Stimulated activated naive CD8-positive, alpha-beta T cell treated with anti-CD3 and anti-CD28 coated beads, Interleukin-15, Interleukin-2, amounts not matched to agents 100 ng/mL and 50 ng/mL, for 24 hours (primary cell): ENCODE data around the gene DNAH6.
A peak's percentile ranks its signal among the peaks of the same experiment; 100 is the strongest.
"Not testable (repeated sequence)": the region's sequence is repeated elsewhere in the genome, so short reads cannot be mapped to it uniquely, and the experiment has no call there.

Experiments
- H3K27ac Mint-ChIP-seq: one replicate; pipeline ENCODE4 v1.8.0; 2021; ENCODE audit warnings: mild to moderate bottlenecking, mixed read lengths
- H3K27me3 Mint-ChIP-seq: one replicate; pipeline ENCODE4 v1.8.0; 2021; ENCODE audit warnings: mixed read lengths
- H3K36me3 Mint-ChIP-seq: one replicate; pipeline ENCODE4 v1.8.0; 2021; ENCODE audit warnings: low read depth, mixed read lengths
- H3K4me1 Mint-ChIP-seq: one replicate; pipeline ENCODE4 v1.8.0; 2021; ENCODE audit warnings: low read depth, mixed read lengths
- H3K4me3 Mint-ChIP-seq: one replicate; pipeline ENCODE4 v1.8.0; 2021; ENCODE audit warnings: mild to moderate bottlenecking, mixed read lengths
- H3K9me3 Mint-ChIP-seq: one replicate; pipeline ENCODE4 v1.8.0; 2021; ENCODE audit warnings: mixed read lengths

Gene DNAH6

GRCh38 chr2:84516234-84516986 is at the start of gene DNAH6:
TSS of gene DNAH6 (plus strand) at chr2:84516498. CDS start at chr2:84517827, 1,329 bp downstream.
- peaks cover 5% of the 10 kb centered on the region for H3K27me3 Mint-ChIP-seq
- peaks cover 2% of the 10 kb centered on the region for H3K9me3 Mint-ChIP-seq
- H3K27ac Mint-ChIP-seq = peak within 1 kb of the TSS; percentile 70
- H3K36me3 Mint-ChIP-seq = no peaks in the 10 kb centered on the region
- peaks cover 22% of the 10 kb centered on the region for H3K4me1 Mint-ChIP-seq
- H3K4me3 Mint-ChIP-seq = peak within 1 kb of the TSS; percentile 84

GRCh38 chr2:84467389-84467788 is 48.9 kb upstream of the DNAH6 start:
- no peaks in the 10 kb centered on the region for H3K27me3 Mint-ChIP-seq
- H3K9me3 Mint-ChIP-seq = peaks cover 9% of the 10 kb centered on the region
- no peak overlapping the region for H3K4me3 Mint-ChIP-seq
- H3K36me3 Mint-ChIP-seq = peaks cover 8% of the 10 kb centered on the region
- H3K4me1 Mint-ChIP-seq = no peaks in the 10 kb centered on the region
- no peak overlapping the region for H3K27ac Mint-ChIP-seq

- H3K27me3 Mint-ChIP-seq, H3K4me3 Mint-ChIP-seq, H3K36me3 Mint-ChIP-seq, H3K9me3 Mint-ChIP-seq, H3K27ac Mint-ChIP-seq, H3K4me1 Mint-ChIP-seq: not testable (repeated sequence)
Measured at GRCh38 chr2:84472423-84472822, 43.9 kb upstream of the DNAH6 start.

GRCh38 chr2:84472856-84473565 is 43.3 kb upstream of the DNAH6 start:
- Mint-ChIP-seq H3K4me3 (no peak overlapping the region), H3K27me3 (no peaks in the 10 kb centered on the region), H3K27ac (no peak overlapping the region), H3K9me3 (peaks cover 8% of the 10 kb centered on the region), H3K4me1 (no peaks in the 10 kb centered on the region), H3K36me3 (peaks cover 5% of the 10 kb centered on the region)

GRCh38 chr2:84474176-84474575 is 42.1 kb upstream of the DNAH6 start:
- Mint-ChIP-seq H3K9me3 (peaks cover 8% of the 10 kb centered on the region), H3K27ac (no peak overlapping the region), H3K4me3 (no peak overlapping the region), H3K4me1 (no peaks in the 10 kb centered on the region), H3K27me3 (no peaks in the 10 kb centered on the region), H3K36me3 (peaks cover 5% of the 10 kb centered on the region)

GRCh38 chr2:84477886-84478285 is 38.4 kb upstream of the DNAH6 start:
- Mint-ChIP-seq H3K36me3 (peaks cover 5% of the 10 kb centered on the region), H3K4me3 (no peak overlapping the region), H3K9me3 (peaks cover 8% of the 10 kb centered on the region), H3K27me3 (no peaks in the 10 kb centered on the region), H3K4me1 (peaks cover 15% of the 10 kb centered on the region), H3K27ac (no peak overlapping the region)

GRCh38 chr2:84478867-84479266 is 37.4 kb upstream of the DNAH6 start:
- H3K9me3 Mint-ChIP-seq = peaks cover 8% of the 10 kb centered on the region
- no peak overlapping the region for H3K27ac Mint-ChIP-seq
- H3K27me3 Mint-ChIP-seq = no peaks in the 10 kb centered on the region
- peaks cover 5% of the 10 kb centered on the region for H3K36me3 Mint-ChIP-seq
- H3K4me3 Mint-ChIP-seq = no peak overlapping the region
- peaks cover 15% of the 10 kb centered on the region for H3K4me1 Mint-ChIP-seq

GRCh38 chr2:84481702-84482101 is 34.6 kb upstream of the DNAH6 start:
- Mint-ChIP-seq H3K4me3 (no peak overlapping the region), H3K4me1 (peaks cover 15% of the 10 kb centered on the region), H3K9me3 (peaks cover 2% of the 10 kb centered on the region), H3K27ac (peak overlapping the region; percentile 15), H3K27me3 (no peaks in the 10 kb centered on the region), H3K36me3 (peaks cover 1% of the 10 kb centered on the region)

GRCh38 chr2:84482603-84483002 is 33.7 kb upstream of the DNAH6 start:
- Mint-ChIP-seq H3K9me3 (no peaks in the 10 kb centered on the region), H3K4me1 (peaks cover 15% of the 10 kb centered on the region), H3K4me3 (no peak overlapping the region), H3K36me3 (no peaks in the 10 kb centered on the region), H3K27me3 (no peaks in the 10 kb centered on the region), H3K27ac (no peak overlapping the region)

- H3K36me3 Mint-ChIP-seq = no peaks in the 10 kb centered on the region
- no peaks in the 10 kb centered on the region for H3K27me3 Mint-ChIP-seq
- H3K4me3 Mint-ChIP-seq = no peak overlapping the region
- H3K27ac Mint-ChIP-seq = no peak overlapping the region
- no peaks in the 10 kb centered on the region for H3K9me3 Mint-ChIP-seq
- H3K4me1 Mint-ChIP-seq = peaks cover 15% of the 10 kb centered on the region
Measured at GRCh38 chr2:84483320-84483719, 33.0 kb upstream of the DNAH6 start.

- Mint-ChIP-seq H3K4me3 (no peak overlapping the region), H3K9me3 (no peaks in the 10 kb centered on the region), H3K4me1 (peaks cover 10% of the 10 kb centered on the region), H3K27me3 (no peaks in the 10 kb centered on the region), H3K36me3 (no peaks in the 10 kb centered on the region), H3K27ac (no peak overlapping the region)
Measured at GRCh38 chr2:84486441-84487115, 29.7 kb upstream of the DNAH6 start.

GRCh38 chr2:84487298-84487996 is 28.9 kb upstream of the DNAH6 start:
- H3K36me3 Mint-ChIP-seq = no peaks in the 10 kb centered on the region
- no peaks in the 10 kb centered on the region for H3K9me3 Mint-ChIP-seq
- no peaks in the 10 kb centered on the region for H3K27me3 Mint-ChIP-seq
- H3K4me1 Mint-ChIP-seq = peaks cover 2% of the 10 kb centered on the region
- H3K4me3 Mint-ChIP-seq = no peak overlapping the region
- H3K27ac Mint-ChIP-seq = no peak overlapping the region

GRCh38 chr2:84491256-84491655 is 25.0 kb upstream of the DNAH6 start:
- no peaks in the 10 kb centered on the region for H3K9me3 Mint-ChIP-seq
- peaks cover 6% of the 10 kb centered on the region for H3K4me1 Mint-ChIP-seq
- H3K4me3 Mint-ChIP-seq = no peak overlapping the region
- no peaks in the 10 kb centered on the region for H3K27me3 Mint-ChIP-seq
- no peak overlapping the region for H3K27ac Mint-ChIP-seq
- H3K36me3 Mint-ChIP-seq = no peaks in the 10 kb centered on the region

- Mint-ChIP-seq H3K4me1 (peaks cover 6% of the 10 kb centered on the region), H3K9me3 (no peaks in the 10 kb centered on the region), H3K27me3 (no peaks in the 10 kb centered on the region), H3K36me3 (no peaks in the 10 kb centered on the region), H3K4me3 (no peak overlapping the region), H3K27ac (no peak overlapping the region)
Measured at GRCh38 chr2:84491741-84492140, 24.6 kb upstream of the DNAH6 start.

GRCh38 chr2:84492571-84492970 is 23.7 kb upstream of the DNAH6 start:
- H3K9me3 Mint-ChIP-seq = no peaks in the 10 kb centered on the region
- peaks cover 6% of the 10 kb centered on the region for H3K4me1 Mint-ChIP-seq
- no peak overlapping the region for H3K4me3 Mint-ChIP-seq
- H3K27ac Mint-ChIP-seq = no peak overlapping the region
- H3K36me3 Mint-ChIP-seq = no peaks in the 10 kb centered on the region
- H3K27me3 Mint-ChIP-seq = no peaks in the 10 kb centered on the region
